MM.1S (cell line): ENCODE data around the gene GPRIN1.

Source experiments
- DNase-seq: peaks from one replicate; pipeline ENCODE4 v3.0.0-alpha.2; 2015
- H2AFZ ChIP-seq: fragments of 300-600 bp; sonication (generic); 2 replicates; pipeline ENCODE4 v1.6.0; 2016; ENCODE audit warnings: antibody characterized with exemption, low read length
- H3F3A ChIP-seq: fragments of 300-600 bp; sonication (generic); 2 replicates; pipeline ENCODE4 v1.6.1; 2016; ENCODE audit warnings: mild to moderate bottlenecking, antibody characterized with exemption, low read length, moderate library complexity, mixed read lengths; ENCODE audit not compliant: insufficient read depth
- H3K27ac ChIP-seq: fragments of 300-600 bp; sonication (generic); 2 replicates; pipeline ENCODE4 v1.5.1; 2016; ENCODE audit warnings: mild to moderate bottlenecking, low read length
- H3K27me3 ChIP-seq: fragments of 300-600 bp; sonication (generic); replicated peaks from 2 replicates; pipeline ENCODE4 v1.6.0; 2016; ENCODE audit warnings: low read length; ENCODE audit not compliant: insufficient read depth
- H3K36me3 ChIP-seq: fragments of 300-600 bp; sonication (generic); replicated peaks from 2 replicates; pipeline ENCODE4 v1.6.1; 2016; ENCODE audit warnings: mild to moderate bottlenecking, low read length, mixed read lengths; ENCODE audit not compliant: insufficient read depth
- H3K4me1 ChIP-seq: fragments of 300-600 bp; sonication (generic); 2 replicates; pipeline ENCODE4 v1.6.1; 2016; ENCODE audit warnings: low read length, mixed read lengths
- H3K4me2 ChIP-seq: fragments of 300-600 bp; sonication (generic); 2 replicates; pipeline ENCODE4 v1.6.0; 2016; ENCODE audit warnings: low read depth, low read length
- H3K4me3 ChIP-seq: fragments of 300-600 bp; sonication (generic); 2 replicates; pipeline ENCODE4 v1.5.1; 2016; ENCODE audit warnings: low read length, mixed read lengths
- H3K79me2 ChIP-seq: fragments of 300-600 bp; sonication (generic); 2 replicates; pipeline ENCODE4 v1.6.1; 2016; ENCODE audit warnings: mixed run types, low read length, mixed read lengths
- H3K9ac ChIP-seq: fragments of 300-600 bp; sonication (generic); 2 replicates; pipeline ENCODE4 v1.6.1; 2016; ENCODE audit warnings: low read length, mixed read lengths
- H3K9me2 ChIP-seq: fragments of 300-600 bp; sonication (generic); replicated peaks from 2 replicates; pipeline ENCODE4 v1.6.1; 2016; ENCODE audit warnings: mild to moderate bottlenecking, low read length, mixed read lengths; ENCODE audit not compliant: insufficient read depth
- H3K9me3 ChIP-seq: fragments of 300-600 bp; sonication (generic); replicated peaks from 2 replicates; pipeline ENCODE4 v1.6.1; 2016; ENCODE audit warnings: mild to moderate bottlenecking, low read length, mixed read lengths; ENCODE audit not compliant: insufficient read depth
- H4K20me1 ChIP-seq: fragments of 300-600 bp; sonication (generic); 2 replicates; pipeline ENCODE4 v1.6.1; 2016; ENCODE audit warnings: mild to moderate bottlenecking, low read length, moderate library complexity, mixed read lengths; ENCODE audit not compliant: insufficient read depth
- EZH2 ChIP-seq: fragments of 300-600 bp; sonication (generic); optimal IDR thresholded peaks from 2 replicates; pipeline ENCODE3; 2017; ENCODE audit warnings: low read depth, mild to moderate bottlenecking, antibody characterized with exemption, low read length, mixed read lengths
- EZH2phosphoT487 ChIP-seq: fragments of 300-600 bp; sonication (generic); IDR thresholded peaks from 2 replicates; pipeline ENCODE4 v1.6.1; 2018; ENCODE audit warnings: antibody characterized with exemption, low read length
- TF ChIP-seq, protein P1 (sequence below): fragments of 300-600 bp; sonication (generic); IDR thresholded peaks from 2 replicates; pipeline ENCODE4 v1.5.1; 2016; ENCODE audit warnings: antibody characterized with exemption, low read length, mixed read lengths

The GPRIN1 gene

GRCh38 chr5:176642675-176643490, 32.9 kb upstream of the GPRIN1 start:
- Histone ChIP-seq H3K9me3 (no peaks in the 10 kb centered on the region), H3K4me2 (no peak overlapping the region), H3K27ac (no peak overlapping the region), H3K9me2 (no peaks in the 10 kb centered on the region), H3K27me3 (peaks cover 7% of the 10 kb centered on the region; the same call in 1 of the 2 replicates), H4K20me1 (no peaks in the 10 kb centered on the region), H3K36me3 (no peaks in the 10 kb centered on the region), H2AFZ (no peak overlapping the region), H3K4me3 (no peak overlapping the region), H3F3A (no peaks in the 10 kb centered on the region), H3K9ac (no peak overlapping the region), H3K79me2 (peaks cover 5% of the 10 kb centered on the region), H3K4me1 (peaks cover 6% of the 10 kb centered on the region)
- DNase-seq = no peak
- TF ChIP-seq EZH2phosphoT487 = no peak
- TF ChIP-seq EZH2 = no peak
- TF ChIP-seq, protein P1, sequence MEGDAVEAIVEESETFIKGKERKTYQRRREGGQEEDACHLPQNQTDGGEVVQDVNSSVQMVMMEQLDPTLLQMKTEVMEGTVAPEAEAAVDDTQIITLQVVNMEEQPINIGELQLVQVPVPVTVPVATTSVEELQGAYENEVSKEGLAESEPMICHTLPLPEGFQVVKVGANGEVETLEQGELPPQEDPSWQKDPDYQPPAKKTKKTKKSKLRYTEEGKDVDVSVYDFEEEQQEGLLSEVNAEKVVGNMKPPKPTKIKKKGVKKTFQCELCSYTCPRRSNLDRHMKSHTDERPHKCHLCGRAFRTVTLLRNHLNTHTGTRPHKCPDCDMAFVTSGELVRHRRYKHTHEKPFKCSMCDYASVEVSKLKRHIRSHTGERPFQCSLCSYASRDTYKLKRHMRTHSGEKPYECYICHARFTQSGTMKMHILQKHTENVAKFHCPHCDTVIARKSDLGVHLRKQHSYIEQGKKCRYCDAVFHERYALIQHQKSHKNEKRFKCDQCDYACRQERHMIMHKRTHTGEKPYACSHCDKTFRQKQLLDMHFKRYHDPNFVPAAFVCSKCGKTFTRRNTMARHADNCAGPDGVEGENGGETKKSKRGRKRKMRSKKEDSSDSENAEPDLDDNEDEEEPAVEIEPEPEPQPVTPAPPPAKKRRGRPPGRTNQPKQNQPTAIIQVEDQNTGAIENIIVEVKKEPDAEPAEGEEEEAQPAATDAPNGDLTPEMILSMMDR = no peak

- peaks cover 29% of the 10 kb centered on the region for H3K27me3 ChIP-seq
- no peak overlapping the region for H3K4me2 ChIP-seq
- H3K79me2 ChIP-seq = no peaks in the 10 kb centered on the region
- no peaks in the 10 kb centered on the region for H3K4me1 ChIP-seq
- no peaks in the 10 kb centered on the region for H3K9me3 ChIP-seq
- no peak overlapping the region for H3K4me3 ChIP-seq
- TF ChIP-seq EZH2 = no peak
- no peak for TF ChIP-seq EZH2phosphoT487
- H3K36me3 ChIP-seq = no peaks in the 10 kb centered on the region
- no peaks in the 10 kb centered on the region for H3K9me2 ChIP-seq
- H3K27ac ChIP-seq = no peak overlapping the region
- no peaks in the 10 kb centered on the region for H3F3A ChIP-seq
- no peak for DNase-seq
- no peak overlapping the region for H3K9ac ChIP-seq
- no peak overlapping the region for H2AFZ ChIP-seq
- no peaks in the 10 kb centered on the region for H4K20me1 ChIP-seq
Measured at GRCh38 chr5:176640616-176641015, 30.7 kb upstream of the GPRIN1 start.

GRCh38 chr5:176639981-176640380, 30.0 kb upstream of the GPRIN1 start:
- no peak overlapping the region for H3K4me3 ChIP-seq
- no peaks in the 10 kb centered on the region for H3K4me1 ChIP-seq
- TF ChIP-seq, protein P1 = no peak
- no peak for TF ChIP-seq EZH2
- no peak for TF ChIP-seq EZH2phosphoT487
- H3K9me2 ChIP-seq = no peaks in the 10 kb centered on the region
- H3F3A ChIP-seq = no peaks in the 10 kb centered on the region
- H3K79me2 ChIP-seq = no peaks in the 10 kb centered on the region
- peaks cover 36% of the 10 kb centered on the region for H3K27me3 ChIP-seq
- H3K36me3 ChIP-seq = no peaks in the 10 kb centered on the region
- no peak overlapping the region for H3K4me2 ChIP-seq
- no peak overlapping the region for H3K9ac ChIP-seq
- no peak overlapping the region for H3K27ac ChIP-seq
- no peaks in the 10 kb centered on the region for H4K20me1 ChIP-seq
- no peak for DNase-seq
- H2AFZ ChIP-seq = no peak overlapping the region
- no peaks in the 10 kb centered on the region for H3K9me3 ChIP-seq

DNA sequence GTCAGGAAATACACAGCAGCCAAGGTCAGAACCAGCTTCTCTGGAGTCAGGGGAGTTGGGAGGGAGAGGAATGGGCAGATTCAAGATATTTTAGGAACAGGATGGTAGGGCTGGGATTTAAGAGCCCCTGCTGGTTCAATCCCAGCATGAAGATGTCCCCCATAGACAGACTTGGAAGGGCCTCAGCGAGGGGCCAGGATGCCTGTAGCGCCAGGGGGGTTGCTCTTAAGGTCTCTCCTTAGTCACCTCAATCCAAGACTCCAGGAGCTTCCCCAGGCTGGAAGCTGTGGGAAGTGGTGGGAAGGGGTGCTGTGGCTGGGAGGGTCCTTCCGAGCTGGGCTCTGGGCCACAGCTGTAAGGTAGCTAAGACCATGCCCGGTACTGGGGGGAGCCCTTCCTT, 29.3 kb upstream of the GPRIN1 start:
- no peaks in the 10 kb centered on the region for H3K4me1 ChIP-seq
- H3K9me2 ChIP-seq = no peaks in the 10 kb centered on the region
- no peaks in the 10 kb centered on the region for H3K79me2 ChIP-seq
- no peak overlapping the region for H3K4me2 ChIP-seq
- no peaks in the 10 kb centered on the region for H3K9me3 ChIP-seq
- TF ChIP-seq, protein P1 = no peak
- TF ChIP-seq EZH2phosphoT487 (no peak), EZH2 (no peak)
- no peak for DNase-seq
- peaks cover 42% of the 10 kb centered on the region for H3K27me3 ChIP-seq
- no peak overlapping the region for H3K27ac ChIP-seq
- H2AFZ ChIP-seq = no peak overlapping the region
- no peaks in the 10 kb centered on the region for H4K20me1 ChIP-seq
- no peak overlapping the region for H3K4me3 ChIP-seq
- no peaks in the 10 kb centered on the region for H3K36me3 ChIP-seq
- no peaks in the 10 kb centered on the region for H3F3A ChIP-seq
- H3K9ac ChIP-seq = no peak overlapping the region
